ENCODE data around the gene UBE2D1. TPM values are rescaled to one million over a fixed set of nuclear protein-coding genes. Genes with fewer than 3 reads are reported as not detected.
A peak's percentile ranks its signal among the peaks of the same experiment; 100 is the strongest.

UBE2D1 gene
- total and polyA plus RNA-seq, 9 of the 15 experiments (the other 6 are each of a cell fraction or from before 2014, with no cell fraction given), result 4.1 to 24.4 (median 12.3) TPM

DNA sequence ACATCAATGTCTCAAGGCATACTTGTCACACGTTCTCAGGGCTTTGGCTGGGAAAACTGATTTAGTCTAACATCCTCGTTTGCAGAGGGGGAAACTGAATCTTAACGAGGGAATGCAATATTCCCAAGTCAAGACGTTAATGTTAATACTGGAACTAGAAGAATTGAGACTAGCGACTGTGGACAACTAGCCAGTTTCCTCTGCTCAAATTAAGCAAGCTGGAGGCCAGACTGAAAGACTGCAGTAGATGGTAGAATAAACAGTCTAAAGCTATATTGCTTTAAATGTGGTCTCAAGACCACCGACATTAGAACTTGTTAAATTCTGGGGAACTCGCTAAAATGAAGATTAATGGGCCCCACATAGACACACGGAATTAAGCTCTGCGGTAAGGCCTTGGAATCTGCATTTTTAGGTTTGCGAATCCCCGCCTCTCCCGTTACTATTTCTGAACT lies 49.8 kb downstream of the UBE2D1 start (continued):
- TF ChIP-seq, protein P1, sequence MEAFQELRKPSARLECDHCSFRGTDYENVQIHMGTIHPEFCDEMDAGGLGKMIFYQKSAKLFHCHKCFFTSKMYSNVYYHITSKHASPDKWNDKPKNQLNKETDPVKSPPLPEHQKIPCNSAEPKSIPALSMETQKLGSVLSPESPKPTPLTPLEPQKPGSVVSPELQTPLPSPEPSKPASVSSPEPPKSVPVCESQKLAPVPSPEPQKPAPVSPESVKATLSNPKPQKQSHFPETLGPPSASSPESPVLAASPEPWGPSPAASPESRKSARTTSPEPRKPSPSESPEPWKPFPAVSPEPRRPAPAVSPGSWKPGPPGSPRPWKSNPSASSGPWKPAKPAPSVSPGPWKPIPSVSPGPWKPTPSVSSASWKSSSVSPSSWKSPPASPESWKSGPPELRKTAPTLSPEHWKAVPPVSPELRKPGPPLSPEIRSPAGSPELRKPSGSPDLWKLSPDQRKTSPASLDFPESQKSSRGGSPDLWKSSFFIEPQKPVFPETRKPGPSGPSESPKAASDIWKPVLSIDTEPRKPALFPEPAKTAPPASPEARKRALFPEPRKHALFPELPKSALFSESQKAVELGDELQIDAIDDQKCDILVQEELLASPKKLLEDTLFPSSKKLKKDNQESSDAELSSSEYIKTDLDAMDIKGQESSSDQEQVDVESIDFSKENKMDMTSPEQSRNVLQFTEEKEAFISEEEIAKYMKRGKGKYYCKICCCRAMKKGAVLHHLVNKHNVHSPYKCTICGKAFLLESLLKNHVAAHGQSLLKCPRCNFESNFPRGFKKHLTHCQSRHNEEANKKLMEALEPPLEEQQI (IDR thresholded peaks at IDR 0.05), result no peak
- 0 out of 2 replicates have a peak, but pooled peaks have one; percentile 5 for TF ChIP-seq ZNF324 (CRISPR knock-in tag; IDR thresholded peaks at IDR 0.05)
- TF ChIP-seq, protein P2, sequence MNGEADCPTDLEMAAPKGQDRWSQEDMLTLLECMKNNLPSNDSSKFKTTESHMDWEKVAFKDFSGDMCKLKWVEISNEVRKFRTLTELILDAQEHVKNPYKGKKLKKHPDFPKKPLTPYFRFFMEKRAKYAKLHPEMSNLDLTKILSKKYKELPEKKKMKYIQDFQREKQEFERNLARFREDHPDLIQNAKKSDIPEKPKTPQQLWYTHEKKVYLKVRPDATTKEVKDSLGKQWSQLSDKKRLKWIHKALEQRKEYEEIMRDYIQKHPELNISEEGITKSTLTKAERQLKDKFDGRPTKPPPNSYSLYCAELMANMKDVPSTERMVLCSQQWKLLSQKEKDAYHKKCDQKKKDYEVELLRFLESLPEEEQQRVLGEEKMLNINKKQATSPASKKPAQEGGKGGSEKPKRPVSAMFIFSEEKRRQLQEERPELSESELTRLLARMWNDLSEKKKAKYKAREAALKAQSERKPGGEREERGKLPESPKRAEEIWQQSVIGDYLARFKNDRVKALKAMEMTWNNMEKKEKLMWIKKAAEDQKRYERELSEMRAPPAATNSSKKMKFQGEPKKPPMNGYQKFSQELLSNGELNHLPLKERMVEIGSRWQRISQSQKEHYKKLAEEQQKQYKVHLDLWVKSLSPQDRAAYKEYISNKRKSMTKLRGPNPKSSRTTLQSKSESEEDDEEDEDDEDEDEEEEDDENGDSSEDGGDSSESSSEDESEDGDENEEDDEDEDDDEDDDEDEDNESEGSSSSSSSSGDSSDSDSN (IDR thresholded peaks at IDR 0.05; ENCODE audit: borderline replicate concordance in 1 of 2, low read depth in 2 of 2, low read length in 2 of 2), result no peak
- TF ChIP-seq FOSL1 (tag; conservative IDR thresholded peaks at IDR 0.05), result no peak; the same call in 1 of the 2 replicates
- peak; percentile 76 for TF ChIP-seq CHD4 (IDR thresholded peaks at IDR 0.05; ENCODE audit: insufficient read depth, insufficient replicate concordance, low read depth, low read length, poor library complexity, severe bottlenecking)
- peak; percentile 71; the same call in 1 of the 2 replicates for TF ChIP-seq HMG20B (CRISPR knock-in tag; IDR thresholded peaks at IDR 0.05)
- peak; percentile 22; the same call in 1 of the 2 replicates for TF ChIP-seq MEF2A (IDR thresholded peaks at IDR 0.05; ENCODE audit: control insufficient read depth, low read depth, low read length)
- 0 out of 2 replicates have a peak, but pooled peaks have one; percentile 52 for TF ChIP-seq DDX20 (tag; IDR thresholded peaks at IDR 0.05; ENCODE audit: low read depth)
- TF ChIP-seq PREB (CRISPR knock-in tag; IDR thresholded peaks at IDR 0.05), result no peak
- peak; percentile 32; the same call in 1 of the 2 replicates for TF ChIP-seq MTA1 (IDR thresholded peaks at IDR 0.05; ENCODE audit: borderline replicate concordance)
- TF ChIP-seq, protein P3, sequence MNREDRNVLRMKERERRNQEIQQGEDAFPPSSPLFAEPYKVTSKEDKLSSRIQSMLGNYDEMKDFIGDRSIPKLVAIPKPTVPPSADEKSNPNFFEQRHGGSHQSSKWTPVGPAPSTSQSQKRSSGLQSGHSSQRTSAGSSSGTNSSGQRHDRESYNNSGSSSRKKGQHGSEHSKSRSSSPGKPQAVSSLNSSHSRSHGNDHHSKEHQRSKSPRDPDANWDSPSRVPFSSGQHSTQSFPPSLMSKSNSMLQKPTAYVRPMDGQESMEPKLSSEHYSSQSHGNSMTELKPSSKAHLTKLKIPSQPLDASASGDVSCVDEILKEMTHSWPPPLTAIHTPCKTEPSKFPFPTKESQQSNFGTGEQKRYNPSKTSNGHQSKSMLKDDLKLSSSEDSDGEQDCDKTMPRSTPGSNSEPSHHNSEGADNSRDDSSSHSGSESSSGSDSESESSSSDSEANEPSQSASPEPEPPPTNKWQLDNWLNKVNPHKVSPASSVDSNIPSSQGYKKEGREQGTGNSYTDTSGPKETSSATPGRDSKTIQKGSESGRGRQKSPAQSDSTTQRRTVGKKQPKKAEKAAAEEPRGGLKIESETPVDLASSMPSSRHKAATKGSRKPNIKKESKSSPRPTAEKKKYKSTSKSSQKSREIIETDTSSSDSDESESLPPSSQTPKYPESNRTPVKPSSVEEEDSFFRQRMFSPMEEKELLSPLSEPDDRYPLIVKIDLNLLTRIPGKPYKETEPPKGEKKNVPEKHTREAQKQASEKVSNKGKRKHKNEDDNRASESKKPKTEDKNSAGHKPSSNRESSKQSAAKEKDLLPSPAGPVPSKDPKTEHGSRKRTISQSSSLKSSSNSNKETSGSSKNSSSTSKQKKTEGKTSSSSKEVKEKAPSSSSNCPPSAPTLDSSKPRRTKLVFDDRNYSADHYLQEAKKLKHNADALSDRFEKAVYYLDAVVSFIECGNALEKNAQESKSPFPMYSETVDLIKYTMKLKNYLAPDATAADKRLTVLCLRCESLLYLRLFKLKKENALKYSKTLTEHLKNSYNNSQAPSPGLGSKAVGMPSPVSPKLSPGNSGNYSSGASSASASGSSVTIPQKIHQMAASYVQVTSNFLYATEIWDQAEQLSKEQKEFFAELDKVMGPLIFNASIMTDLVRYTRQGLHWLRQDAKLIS (CRISPR knock-in tag; IDR thresholded peaks at IDR 0.05), result no peak
- TF ChIP-seq ZKSCAN3 (CRISPR knock-in tag; IDR thresholded peaks at IDR 0.05), result no peak
- no peak for TF ChIP-seq GTF2A2 (tag; IDR thresholded peaks at IDR 0.05)
- 0 out of 2 replicates have a peak, but pooled peaks have one; percentile 17 for TF ChIP-seq NFXL1 (CRISPR knock-in tag; IDR thresholded peaks at IDR 0.05)
- TF ChIP-seq ADNP (tag; IDR thresholded peaks at IDR 0.05), result peak; percentile 90; the same call in 1 of the 2 replicates
- peak; percentile 80; the same call in 1 of the 2 replicates for TF ChIP-seq BCOR (IDR thresholded peaks at IDR 0.05)
- no peak for TF ChIP-seq TBL1XR1 (IDR thresholded peaks at IDR 0.05; ENCODE audit: low read length in 2 of 2)

Data from K562 (cell line).